GM12878 (cell line): Measurements from ENCODE around the gene IGLL1. TPM values are rescaled to one million over a fixed set of nuclear protein-coding genes. Genes with fewer than 3 reads are reported as not detected.

Experiments
- ATAC-seq: fragments of 200-7000 bp; cut with Tn5 transposase; 3 replicates; pipeline ENCODE4 v1.9.1; 2020; ENCODE audit warnings: mild to moderate bottlenecking, moderate library complexity
- BruUV-seq: library from RNA; stranded (reverse); fragments of 400-500 nt; replicated peaks from 2 replicates; lab custom pipeline; 2021; lab: Mats Ljungman, UMichigan
- CTCF ChIA-PET: fragments of 300-600 bp; sonication (Branson Sonifier 250); formaldehyde crosslinking; extraction: SDS; loops from one replicate; lab custom pipeline; 2021; ENCODE audit warnings: inconsistent platforms; lab: Yijun Ruan, JAX
- POLR2A ChIA-PET: fragments of 350-600 bp; formaldehyde crosslinking; extraction: SDS; loops from one replicate; lab custom pipeline; 2021; ENCODE audit warnings: inconsistent platforms; lab: Charles Lee
- RAD21 ChIA-PET: fragments of 300-600 bp; sonication (Branson Sonifier 250); formaldehyde crosslinking; loops from one replicate; lab custom pipeline; 2023; ENCODE audit warnings: antibody characterized with exemption; ENCODE audit not compliant: unreplicated experiment; lab: Charles Lee
- SMC1A ChIA-PET: fragments of 300-600 bp; sonication (Branson Sonifier 250); formaldehyde crosslinking; loops from one replicate; lab custom pipeline; 2023; ENCODE audit not compliant: unreplicated experiment, uncharacterized antibody; lab: Charles Lee
- DNase-seq: peaks from one replicate; pipeline ENCODE4 v3.0.0-alpha.2; 2011; ENCODE audit warnings: low read depth, low spot score
- FAIRE-seq: peaks from 3 replicates; lab custom pipeline; 2011; peaks lifted over from hg19 to GRCh38; lab: Jason Lieb, UNC
- H2AFZ ChIP-seq: 2 replicates; pipeline ENCODE4 v1.6.0; 2011; ENCODE audit warnings: low read depth, low read length, control low read depth; ENCODE audit not compliant: control insufficient read depth
- H3K27ac ChIP-seq: 2 replicates; pipeline ENCODE4 v1.5.1; 2011; ENCODE audit warnings: control low read depth; ENCODE audit not compliant: control insufficient read depth, insufficient read depth
- H3K27me3 ChIP-seq, 2 experiments: replicated peaks in 1 of 2; 2 replicates each; pipeline versions ENCODE4 v1.6.0 to v1.6.1; 2011; ENCODE audit warnings: low read length in 1 of 2; ENCODE audit not compliant: control insufficient read depth in 2 of 2, insufficient read depth in 2 of 2
- H3K36me3 ChIP-seq, 2 experiments: 2 replicates each; pipeline ENCODE4 v1.5.1; 2011; ENCODE audit warnings: low read length in 1 of 2; ENCODE audit not compliant: control insufficient read depth in 2 of 2, insufficient read depth in 2 of 2
- H3K4me1 ChIP-seq: 2 replicates; pipeline ENCODE4 v1.6.1; 2011; ENCODE audit warnings: mild to moderate bottlenecking, low read length, moderate library complexity, mixed read lengths; ENCODE audit not compliant: control insufficient read depth, insufficient read depth
- H3K4me2 ChIP-seq: 2 replicates; pipeline ENCODE4 v1.6.0; 2011; ENCODE audit warnings: control low read depth; ENCODE audit not compliant: control insufficient read depth, insufficient read depth
- H3K4me3 ChIP-seq: fragments of 200-600 bp; sonication (generic); 2 replicates; pipeline ENCODE4 v1.5.1; 2016
- H3K79me2 ChIP-seq: 2 replicates; pipeline ENCODE4 v1.6.0; 2011; ENCODE audit warnings: low read length; ENCODE audit not compliant: control insufficient read depth, insufficient read depth
- H3K9ac ChIP-seq: 2 replicates; pipeline ENCODE4 v1.8.0; 2011; ENCODE audit warnings: low read length, control low read depth, mixed read lengths; ENCODE audit not compliant: control insufficient read depth, insufficient read depth
- H3K9me3 ChIP-seq: replicated peaks from 3 replicates; pipeline ENCODE4 v1.5.1; 2011; ENCODE audit warnings: mild to moderate bottlenecking, low read length; ENCODE audit not compliant: control insufficient read depth, insufficient read depth
- H4K20me1 ChIP-seq: 2 replicates; pipeline ENCODE4 v1.6.0; 2011; ENCODE audit not compliant: control insufficient read depth, insufficient read depth
- BMI1 ChIP-seq: fragments of 450-650 bp; IDR thresholded peaks from 2 replicates; pipeline ENCODE4 v1.6.1; 2016; ENCODE audit warnings: mild to moderate bottlenecking, moderate library complexity, borderline replicate concordance
- CTCF ChIP-seq, 3 experiments: IDR thresholded peaks in 2 of 3; conservative IDR thresholded peaks in 1 of 3; 2 replicates each; pipeline ENCODE4 v1.5.1; 2011; ENCODE audit warnings: low read depth in 3 of 3, low read length in 3 of 3, mild to moderate bottlenecking in 3 of 3, control low read depth in 2 of 3, moderate library complexity in 2 of 3, inconsistent platforms in 1 of 3, mixed read lengths in 1 of 3; ENCODE audit not compliant: control insufficient read depth in 2 of 3, insufficient read depth in 1 of 3; ENCODE audit errors: extremely low read depth in 1 of 3
- E4F1 ChIP-seq: fragments of 450-650 bp; IDR thresholded peaks from 2 replicates; pipeline ENCODE4 v1.6.1; 2018; ENCODE audit warnings: borderline replicate concordance, mild to moderate bottlenecking; ENCODE audit not compliant: partially characterized antibody
- GABPA ChIP-seq: IDR thresholded peaks from 2 replicates; pipeline ENCODE4 v1.6.1; 2014; ENCODE audit warnings: antibody characterized with exemption, low read depth, mild to moderate bottlenecking, inconsistent platforms
- LARP7 ChIP-seq: fragments of 450-650 bp; IDR thresholded peaks from 2 replicates; pipeline ENCODE4 v1.6.1; 2017; ENCODE audit warnings: mild to moderate bottlenecking
- MEF2A ChIP-seq: IDR thresholded peaks from 2 replicates; pipeline ENCODE4 v1.6.1; 2011; ENCODE audit warnings: low read depth, mild to moderate bottlenecking, low read length, moderate library complexity; ENCODE audit not compliant: insufficient read depth
- MTA3 ChIP-seq: IDR thresholded peaks from 2 replicates; pipeline ENCODE4 v1.6.1; 2012; ENCODE audit warnings: low read length, inconsistent platforms, borderline replicate concordance
- POU2F2 ChIP-seq: IDR thresholded peaks from 3 replicates; pipeline ENCODE4 v1.6.1; 2011; ENCODE audit warnings: low read depth, mild to moderate bottlenecking, low read length, borderline replicate concordance
- RAD21 ChIP-seq: IDR thresholded peaks from 2 replicates; pipeline ENCODE4 v1.6.1; 2011; ENCODE audit warnings: mild to moderate bottlenecking, low read depth, low read length, moderate library complexity; ENCODE audit not compliant: insufficient read depth
- RELA ChIP-seq: fragments of 450-650 bp; IDR thresholded peaks from 2 replicates; pipeline ENCODE4 v1.8.0; 2014; ENCODE audit warnings: borderline replicate concordance; ENCODE audit not compliant: partially characterized antibody
- SMAD1 ChIP-seq: fragments of 450-650 bp; IDR thresholded peaks from 2 replicates; pipeline ENCODE4 v1.6.1; 2018; ENCODE audit warnings: mild to moderate bottlenecking, low read depth; ENCODE audit not compliant: partially characterized antibody
- SMARCA5 ChIP-seq: fragments of 450-650 bp; IDR thresholded peaks from 2 replicates; pipeline ENCODE4 v1.6.1; 2017; ENCODE audit warnings: mild to moderate bottlenecking
- SMC3 ChIP-seq: IDR thresholded peaks from 2 replicates; pipeline ENCODE4 v1.6.1; 2011; ENCODE audit warnings: low read length, improper control_type of control experiment, borderline replicate concordance
- SRF ChIP-seq, 2 experiments: IDR thresholded peaks; 2 replicates each; pipeline ENCODE4 v1.6.1; 2011; ENCODE audit warnings: low read depth in 2 of 2, low read length in 2 of 2, mild to moderate bottlenecking in 1 of 2, moderate library complexity in 1 of 2
- TCF3 ChIP-seq: IDR thresholded peaks from 2 replicates; pipeline ENCODE4 v1.6.1; 2012; ENCODE audit warnings: low read depth, mild to moderate bottlenecking, low read length, borderline replicate concordance; ENCODE audit not compliant: insufficient read depth
- TCF7 ChIP-seq: IDR thresholded peaks from 2 replicates; pipeline ENCODE4 v1.6.1; 2014; ENCODE audit warnings: antibody characterized with exemption, borderline replicate concordance
- YY1 ChIP-seq: IDR thresholded peaks from 2 replicates; pipeline ENCODE4 v1.6.1; 2011; ENCODE audit warnings: low read depth, mild to moderate bottlenecking, low read length
- ZBED1 ChIP-seq: IDR thresholded peaks from 2 replicates; pipeline ENCODE4 v1.6.1; 2016; ENCODE audit warnings: borderline replicate concordance
- WGBS: methylation state at CpG from one replicate; pipeline ENCODE4 v1.1.6; 2016; ENCODE audit warnings: low lambda C conversion rate; ENCODE audit not compliant: insufficient replicate concordance, insufficient coverage; ENCODE audit errors: missing lambda C conversion rate; 5-methylcytosine and 5-hydroxymethylcytosine counted together
- in situ Hi-C: fragments of 300-500 bp; cut with MboI; formaldehyde crosslinking; loops from 9 replicates; pipeline ENCODE4 v1.14.3; 2018; ENCODE audit warnings: mixed read lengths
- intact Hi-C: fragments of 100-400 bp; cut with micrococcal nuclease; formaldehyde crosslinking; loops from one replicate; pipeline ENCODE4 v1.14.2; 2022; ENCODE audit not compliant: unreplicated experiment
- polyA plus RNA-seq, 11 experiments: library from polyadenylated mRNA; depleted of rRNA in 4 of 11; unstranded in 6 of 11; stranded (reverse) in 5 of 11; fragments of >200 nt; fragmentation: Nextera tagmentation in 4 of 11; fragmentation: Illumina TruSeq in 1 of 11; extraction: Ambion mirVana in 4 of 11; extraction: Trizol in 1 of 11; gene quantifications; 1 replicate in 1 of 11; 2 replicates in 10 of 11; pipeline versions ENCODE4 v1.2.1 to v1.2.3, GENCODE V29; 2011 to 2016; ENCODE audit warnings: inconsistent platforms in 2 of 11, missing spikeins in 2 of 11, low read depth in 1 of 11
- total RNA-seq, 4 experiments: library from RNA; depleted of rRNA in 3 of 4; stranded (reverse); fragments of >200 nt in 3 of 4; fragmentation: Illumina TruSeq in 1 of 4; extraction: Trizol in 1 of 4; gene quantifications; 2 replicates each; pipeline versions ENCODE4 v1.2.1 to v1.2.3, GENCODE V29; 2013 to 2021

IGLL1 gene
- total and polyA plus RNA-seq, 10 of the 15 experiments (the other 5 are each of a cell fraction or from before 2014, with no cell fraction given): not detected

- no peaks in the 10 kb centered on the region for H3K4me1 ChIP-seq
- no peak for TF ChIP-seq BMI1
- no peak for TF ChIP-seq E4F1
- no peak for TF ChIP-seq MTA3
- TF ChIP-seq TCF7: no peak
- peak; percentile 85 for TF ChIP-seq YY1
- peak; percentile 66 for TF ChIP-seq SMC3
- TF ChIP-seq SMARCA5: peak; percentile 75; the same call in 1 of the 2 replicates
- TF ChIP-seq SMAD1: no peak
- peak; percentile 29; the same call in 1 of the 3 replicates for TF ChIP-seq POU2F2
- TF ChIP-seq SRF (IDR thresholded peaks at IDR 0.05; ENCODE audit: low read depth in 2 of 2, low read length in 2 of 2): no peak
- no peak for TF ChIP-seq ZBED1
- TF ChIP-seq TCF3: no peak
- TF ChIP-seq RELA: peak; percentile 16
- TF ChIP-seq GABPA: no peak
- TF ChIP-seq CTCF (IDR thresholded peaks at IDR 0.05 in 2 of 3, conservative IDR thresholded peaks at IDR 0.05 in 1 of 3; ENCODE audit: control insufficient read depth in 2 of 3, extremely low read depth in 1 of 3, insufficient read depth in 1 of 3, low read depth in 3 of 3, low read length in 3 of 3): peak; percentile 78 to 90 (median 85)
- no peak for TF ChIP-seq LARP7
- peak; percentile 86 for TF ChIP-seq RAD21
- TF ChIP-seq MEF2A: no peak
- no peak overlapping the region for H3K4me3 ChIP-seq
- H3K36me3 ChIP-seq: no peaks in the 10 kb centered on the region
- BruUV-seq: no TSS peak
- intact Hi-C loops (loop anchor here (1.0 to 10.0 kb wide), 2 partner anchors 153 to 224 kb away; no protein-coding TSS in a partner anchor), in situ Hi-C loops (no loop called here)
- no peaks in the 10 kb centered on the region for H4K20me1 ChIP-seq
- ChIA-PET CTCF (interaction anchor here (0.6 to 1.3 kb wide), 5 partner anchors 18 to 310 kb away, joined by 3 to 5 read pairs (median 3); no protein-coding TSS in a partner anchor), POLR2A (no interaction called here), RAD21 (interaction anchor here (1.0 kb wide), 1 partner anchor 153 kb away, joined by 3 read pairs; no protein-coding TSS in a partner anchor), SMC1A (no interaction called here)
- H3K9ac ChIP-seq: no peak overlapping the region
- H2AFZ ChIP-seq: peak overlapping the region; percentile 58
- ATAC-seq (peak; percentile 100), FAIRE-seq (peak; percentile 99), DNase-seq (peak; percentile 36)
- H3K4me2 ChIP-seq: no peak overlapping the region
- 14% methylated on average over 21 of the region's 21 CpGs for WGBS
- H3K9me3 ChIP-seq: no peaks in the 10 kb centered on the region
- H3K79me2 ChIP-seq: no peaks in the 10 kb centered on the region
- H3K27ac ChIP-seq: no peak overlapping the region
- H3K27me3 ChIP-seq: peaks cover 0 to 2% of the 10 kb centered on the region in 2 experiments; a peak in 2 of 4 replicates
Observed at GRCh38 chr22:23539135-23539838, 40.8 kb downstream of the IGLL1 start.
